ENCODE data around the gene RTL10.

Gene RTL10

DNA sequence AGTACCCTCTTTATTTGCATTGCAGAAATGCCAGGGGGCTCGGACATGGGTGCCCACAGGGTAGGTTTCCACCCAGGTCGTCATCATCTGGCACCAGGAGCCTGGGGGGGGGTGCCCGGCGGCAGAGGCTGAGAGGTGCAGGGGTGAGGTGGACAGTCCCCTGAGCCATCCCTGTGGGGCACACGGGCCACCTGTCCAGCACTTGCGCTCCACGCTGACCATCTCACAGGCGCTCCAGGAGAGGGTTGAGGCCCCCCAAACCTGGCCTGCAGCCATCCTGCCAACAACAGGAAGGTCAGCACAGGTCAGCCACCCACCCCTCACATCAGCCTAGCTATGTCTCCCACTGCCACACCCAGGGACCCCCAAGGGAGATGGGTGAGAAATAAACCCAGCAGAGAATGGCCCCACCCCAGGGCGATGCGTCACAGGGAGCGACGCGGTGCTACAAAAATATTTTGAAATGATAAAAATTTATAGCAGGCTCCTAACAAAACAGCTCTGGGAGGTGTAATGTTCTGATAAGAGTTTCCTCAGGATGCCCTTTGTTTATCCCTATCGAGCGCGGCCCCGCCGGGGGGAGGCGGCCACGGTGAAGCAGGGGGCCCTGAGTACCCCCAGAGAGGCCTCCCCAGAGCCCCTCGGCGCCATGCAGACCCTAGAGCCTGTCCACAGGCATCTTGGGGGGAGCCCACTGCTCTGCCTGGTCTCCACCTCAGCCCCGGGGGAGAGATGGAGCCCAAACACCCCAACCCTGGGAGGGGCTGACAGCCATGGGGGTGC, 21.0 kb upstream of the RTL10 start:
- DNase-seq, result no peak

DNA sequence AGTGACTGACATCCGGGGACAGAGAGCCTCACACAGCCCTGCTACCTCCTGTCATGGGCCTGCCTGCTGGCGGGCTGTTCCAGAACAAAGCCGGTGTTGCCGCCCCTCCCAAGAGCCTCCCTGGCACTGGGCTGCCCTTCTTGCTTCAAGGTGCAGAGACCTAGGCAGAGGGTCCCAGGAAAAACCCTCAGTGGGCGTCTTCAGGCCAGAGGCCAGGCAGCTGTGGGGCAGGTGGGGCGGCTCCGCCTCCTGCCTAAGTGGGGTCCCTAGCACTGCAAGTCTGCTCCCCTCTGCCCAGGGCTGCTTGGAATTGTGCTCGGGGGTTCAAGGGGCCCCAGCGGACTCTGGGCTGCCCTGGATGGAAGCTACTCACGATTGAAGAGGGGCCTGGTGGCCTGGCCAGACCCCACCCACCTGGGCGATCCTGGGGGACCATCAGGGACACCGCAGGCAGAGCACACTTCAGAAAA, 20.4 kb upstream of the RTL10 start:
- DNase-seq, result no peak

DNA sequence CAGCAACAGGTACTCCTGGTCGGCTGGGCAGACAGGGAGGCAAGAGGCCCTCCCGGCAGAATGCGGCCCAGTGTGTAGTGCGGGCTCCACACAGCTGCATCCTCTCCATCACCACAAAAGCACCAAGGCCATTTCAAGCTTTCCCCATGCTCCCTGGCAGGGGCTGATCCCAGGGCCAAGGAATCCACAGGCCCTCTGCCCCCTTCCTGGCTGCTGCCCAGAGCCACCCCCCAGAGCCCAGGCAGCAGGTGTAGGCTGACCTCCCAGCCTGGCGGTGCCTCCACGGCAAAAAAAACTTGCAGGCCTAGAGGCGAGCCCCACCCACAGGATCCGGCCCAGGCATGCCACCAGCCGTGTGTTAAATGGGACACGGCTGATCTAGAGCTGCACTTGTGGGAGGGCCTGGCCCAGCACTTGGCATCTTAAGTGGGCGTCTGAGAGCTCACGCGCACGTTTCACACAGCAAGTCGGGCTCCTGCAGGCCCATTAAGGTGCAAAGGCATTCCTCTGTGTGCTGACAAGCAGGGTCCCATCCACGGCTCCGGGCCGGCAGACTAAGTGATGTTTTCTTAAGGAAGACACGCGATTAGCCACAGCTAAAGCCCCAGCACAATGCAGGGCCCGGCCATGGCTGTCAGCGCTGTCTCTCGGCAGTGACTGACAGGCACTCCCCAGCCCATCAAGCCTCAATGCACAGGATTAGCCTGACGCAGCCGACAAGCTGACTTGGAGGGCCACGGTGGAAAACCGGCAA, 19.8 kb upstream of the RTL10 start:
- DNase-seq, result no peak

DNA sequence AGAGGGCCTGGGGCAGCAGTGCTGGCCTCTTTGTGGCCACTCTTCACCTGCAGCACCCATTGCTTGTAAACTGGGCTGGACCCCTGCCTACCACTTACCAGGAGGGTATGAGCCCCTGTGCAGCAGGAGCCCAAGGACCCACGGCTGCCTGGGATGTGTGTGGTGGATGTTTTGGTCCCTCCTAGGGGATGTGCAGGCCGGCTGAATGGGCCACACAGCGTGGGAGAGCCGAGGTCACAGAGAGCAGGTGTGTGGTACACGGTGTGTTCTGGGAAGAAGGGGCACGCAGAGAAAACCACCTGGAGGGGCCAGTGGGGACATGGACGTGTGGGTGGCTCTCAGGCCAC, 19.3 kb upstream of the RTL10 start:
- no peak for DNase-seq

DNA sequence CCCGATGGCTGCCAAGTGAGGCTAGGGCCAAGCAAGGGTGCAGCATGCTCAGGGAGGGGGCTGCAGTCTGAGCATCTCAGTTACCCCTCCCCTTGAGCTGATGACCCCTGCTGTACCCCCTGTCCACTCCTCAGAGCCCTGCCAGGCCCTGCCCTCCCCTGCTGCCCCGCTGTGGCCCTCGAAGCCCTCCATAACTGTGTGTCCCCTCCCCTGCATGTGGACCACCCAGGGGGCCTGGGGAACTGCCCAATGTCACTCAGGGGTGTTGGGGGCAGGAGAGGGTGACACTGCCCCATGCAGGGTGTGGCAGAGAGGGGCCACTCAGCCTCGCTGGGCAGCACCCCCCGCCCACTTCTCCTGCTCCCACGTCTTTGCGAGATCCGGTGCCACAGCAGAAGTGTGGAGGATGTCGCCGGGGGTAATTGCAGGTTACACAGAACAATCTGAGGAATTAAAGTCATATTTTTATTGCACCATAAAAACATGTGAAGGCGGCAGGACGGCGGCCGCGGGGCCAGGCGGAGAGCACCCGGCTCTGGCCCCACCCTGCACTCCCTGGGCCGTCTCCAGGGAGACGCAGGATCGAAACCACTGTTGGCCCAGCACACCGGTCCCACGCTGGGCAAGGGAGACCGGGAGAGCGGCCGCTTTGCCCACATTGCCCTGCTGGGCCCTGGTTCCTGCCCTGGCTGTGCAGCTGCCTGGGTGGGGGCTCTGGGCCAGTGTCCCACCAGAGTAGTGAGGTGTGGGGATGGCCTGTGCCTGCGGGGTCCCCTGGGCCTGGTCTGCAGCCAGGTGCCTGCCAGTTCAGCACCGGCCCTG, 18.7 kb upstream of the RTL10 start:
- no peak for DNase-seq

DNA sequence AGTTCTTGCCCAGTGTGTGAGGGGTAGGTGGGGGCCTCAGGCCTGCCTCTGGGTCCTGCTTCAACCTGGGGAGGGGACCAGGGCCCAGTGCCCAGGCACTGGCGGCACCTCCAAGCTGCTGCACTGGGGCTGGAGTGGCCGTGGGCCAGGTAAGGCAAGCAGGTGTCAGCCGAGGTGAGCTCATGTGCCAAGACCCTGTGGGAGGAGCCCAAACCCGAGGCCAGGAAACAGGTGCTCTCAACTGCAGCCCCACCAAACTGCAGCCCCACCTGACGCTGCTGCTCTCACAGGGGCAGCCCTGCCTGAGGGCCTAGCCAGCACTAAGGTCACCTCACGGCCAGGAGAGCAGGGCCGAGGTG, 18.1 kb upstream of the RTL10 start:
- no peak for DNase-seq

DNA sequence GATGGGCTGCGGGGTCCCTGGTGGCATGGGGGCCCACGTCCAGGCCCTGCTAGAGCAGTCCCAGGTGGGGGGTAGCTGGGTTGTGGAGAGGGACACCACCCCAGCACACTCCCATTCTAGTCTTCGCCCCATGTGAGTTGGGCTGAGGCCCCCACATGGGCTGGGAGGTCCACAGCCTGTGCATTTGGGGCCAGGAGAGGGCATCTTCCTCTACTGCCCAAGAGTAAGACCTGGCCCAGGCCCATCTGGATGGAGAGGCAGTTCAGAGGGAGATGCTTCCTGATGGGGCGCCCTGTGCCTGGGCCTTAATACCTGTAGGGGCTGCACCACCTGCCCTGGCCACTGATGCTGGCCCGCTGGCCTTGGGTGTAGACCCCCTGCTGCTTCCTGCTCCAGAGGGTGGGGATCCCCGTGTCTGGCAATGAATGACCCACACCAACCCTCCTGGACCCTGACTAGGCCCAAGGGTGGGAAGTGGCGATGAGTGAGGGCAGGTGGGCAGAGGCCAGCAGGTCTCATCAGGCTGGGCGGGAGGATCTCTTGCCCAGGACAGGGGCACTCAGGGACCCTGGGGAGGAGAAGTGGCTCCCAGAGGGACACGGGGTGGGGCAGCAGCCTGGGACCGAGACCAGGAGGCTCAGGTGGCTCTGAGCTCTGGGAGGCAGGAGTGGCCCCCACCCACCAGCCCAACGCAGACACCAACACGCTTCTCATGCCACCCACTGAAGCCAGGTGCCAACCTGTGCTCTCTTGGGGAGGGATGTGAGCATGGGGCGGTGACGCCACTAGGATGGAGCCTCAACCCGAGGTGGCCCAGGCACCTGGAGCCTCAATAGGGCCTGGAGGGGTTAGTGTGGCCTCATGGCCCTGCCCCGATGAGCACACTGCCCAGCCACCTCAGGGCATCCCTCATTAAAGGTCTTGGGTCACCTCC, 17.4 kb upstream of the RTL10 start:
- no peak for DNase-seq

DNA sequence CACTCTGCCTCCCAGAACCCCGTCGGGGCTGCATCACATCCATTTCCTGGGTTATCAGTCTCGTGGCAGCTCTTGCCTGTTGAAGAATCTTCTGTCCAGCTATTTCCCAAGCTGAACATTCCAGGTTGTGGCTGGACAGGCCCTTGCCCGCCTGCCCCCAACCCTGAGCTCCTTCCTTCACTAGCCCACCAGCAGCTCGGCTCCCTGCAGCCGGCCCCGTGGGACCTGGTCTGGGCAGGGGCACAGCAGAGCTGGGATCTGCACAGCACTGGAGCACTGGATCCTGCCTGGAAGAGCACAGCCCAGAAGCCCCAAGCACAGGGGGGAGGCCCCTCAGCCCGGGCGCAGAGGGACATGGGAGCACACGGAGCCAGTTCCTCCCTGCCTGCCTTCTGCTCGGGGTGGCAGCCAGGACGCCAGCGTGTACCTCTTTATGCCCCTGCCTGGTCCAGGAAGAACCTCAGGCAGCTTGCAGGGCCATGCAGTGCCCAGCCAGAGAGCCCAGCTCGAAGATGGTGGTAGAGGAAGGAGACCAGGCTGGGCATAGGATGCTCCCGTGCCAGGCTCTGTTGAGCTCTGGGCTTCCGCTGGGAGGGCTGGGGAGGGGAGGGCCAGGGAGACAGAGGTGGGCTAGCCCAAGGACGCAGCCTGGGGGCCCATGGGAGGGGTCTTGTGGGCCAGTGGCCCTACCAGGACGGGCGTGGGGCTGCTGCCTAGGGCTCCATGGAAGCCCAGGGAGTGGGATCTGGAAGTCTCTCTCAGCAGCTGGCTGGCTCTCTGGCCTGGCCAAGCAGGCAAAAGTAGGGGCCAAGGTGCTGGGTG, 16.6 kb upstream of the RTL10 start:
- DNase-seq, result no peak

DNA sequence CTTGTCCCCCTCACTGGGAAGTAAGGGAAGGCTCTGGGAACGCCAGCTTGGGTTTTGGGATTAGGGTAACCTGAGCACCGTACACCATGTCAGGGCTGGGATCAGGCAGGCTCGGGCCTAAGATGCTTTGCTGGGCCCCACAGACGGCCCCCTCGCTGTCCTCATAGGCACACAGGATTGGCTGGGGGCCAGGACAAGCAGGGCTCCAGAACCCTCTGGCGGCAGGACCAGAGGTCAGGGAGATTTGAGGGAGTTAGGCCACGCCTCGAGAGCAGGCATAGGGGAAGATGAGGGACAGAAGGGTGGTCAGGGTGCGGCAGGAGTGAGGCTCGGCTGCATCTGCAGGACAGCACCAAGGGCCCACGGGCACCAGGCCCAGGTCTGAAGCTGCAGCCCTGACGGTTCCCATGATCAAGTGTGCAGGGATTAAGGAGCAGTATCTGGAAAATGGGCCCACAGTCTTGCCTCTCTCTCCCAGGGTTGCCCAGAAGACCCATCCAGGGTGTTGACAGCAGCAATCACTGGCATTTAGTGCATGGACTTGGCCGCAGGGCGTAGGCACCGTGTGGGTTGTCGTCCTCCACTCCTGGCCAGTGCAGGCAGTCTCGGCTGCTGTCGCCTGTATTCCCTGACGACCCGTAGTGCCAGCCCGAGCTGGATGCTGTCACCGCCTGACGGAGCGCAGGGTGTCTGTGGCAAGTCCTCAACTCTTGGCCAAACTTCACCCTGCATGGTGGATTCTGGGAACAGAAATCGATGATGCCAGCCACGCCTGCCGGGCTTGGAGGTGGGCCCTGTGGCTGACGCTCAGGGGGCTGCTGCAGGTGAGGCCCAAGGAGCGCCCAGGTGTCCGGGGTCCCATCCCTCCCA, 15.7 kb upstream of the RTL10 start:
- DNase-seq, result no peak

DNA sequence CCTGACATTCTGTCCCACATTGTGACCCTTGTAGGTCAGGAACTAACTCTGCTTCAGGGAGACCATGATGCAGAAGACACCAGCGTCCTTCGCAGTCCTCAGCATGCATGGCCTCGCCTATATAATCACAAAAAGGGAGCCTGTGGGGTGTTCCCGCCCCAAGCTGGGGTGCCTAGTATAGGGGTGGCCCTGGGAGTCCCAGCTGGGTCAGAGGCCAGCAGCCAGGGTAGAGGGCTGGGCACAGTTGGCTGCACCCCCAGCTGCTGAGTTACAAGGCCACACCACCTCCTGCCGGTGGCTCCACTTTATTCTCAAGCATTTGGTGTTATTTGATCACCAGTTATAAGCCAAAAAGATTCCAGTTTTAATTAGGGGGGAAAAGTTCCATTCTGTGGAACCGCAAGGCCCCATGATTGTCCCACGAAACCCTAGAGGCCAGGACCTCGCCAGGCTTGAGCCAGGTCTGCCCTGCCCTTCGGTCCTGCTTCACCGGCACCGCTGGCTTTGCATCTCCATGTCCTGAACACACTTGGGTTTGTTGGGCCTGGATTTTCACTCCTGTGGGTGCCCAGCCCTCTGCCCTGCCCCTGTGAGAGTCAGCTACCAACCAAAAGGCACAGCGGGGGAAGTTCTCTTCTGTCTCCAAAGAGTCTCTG, 15.0 kb upstream of the RTL10 start:
- no peak for DNase-seq

DNA sequence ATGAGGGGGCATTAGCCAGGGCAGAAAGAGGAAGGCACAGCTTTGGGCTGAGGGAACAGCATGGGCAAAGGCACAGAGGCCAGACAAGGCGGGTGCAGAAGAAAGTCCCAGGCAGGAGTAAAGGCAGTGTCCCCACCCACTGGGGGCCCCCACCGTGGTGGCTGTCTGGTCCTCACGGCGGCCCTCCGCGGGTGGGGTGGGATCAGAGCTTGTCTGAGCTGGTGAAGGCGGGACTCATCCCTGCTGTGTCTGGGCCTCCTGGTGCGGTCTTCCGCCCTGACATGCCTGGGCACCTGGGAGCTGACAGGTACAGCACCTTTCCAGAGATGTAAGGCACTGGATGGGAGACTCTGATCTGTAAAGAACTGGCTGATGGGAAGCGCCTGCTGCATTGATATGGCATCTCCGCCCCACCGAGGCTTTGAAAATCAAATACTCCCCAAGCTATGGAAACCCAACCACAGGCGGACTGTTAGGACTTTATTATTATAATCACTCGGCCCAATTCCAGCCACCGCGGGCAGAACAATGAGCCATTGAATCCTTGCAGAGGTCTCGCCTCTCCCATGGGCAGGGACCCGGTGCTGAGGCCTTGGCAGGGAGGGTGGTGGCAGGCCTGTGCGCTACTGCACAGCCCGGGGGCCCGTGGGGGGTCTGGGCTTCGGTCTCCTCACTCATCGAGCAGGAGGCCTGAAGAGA, 14.2 kb upstream of the RTL10 start:
- no peak for DNase-seq

DNA sequence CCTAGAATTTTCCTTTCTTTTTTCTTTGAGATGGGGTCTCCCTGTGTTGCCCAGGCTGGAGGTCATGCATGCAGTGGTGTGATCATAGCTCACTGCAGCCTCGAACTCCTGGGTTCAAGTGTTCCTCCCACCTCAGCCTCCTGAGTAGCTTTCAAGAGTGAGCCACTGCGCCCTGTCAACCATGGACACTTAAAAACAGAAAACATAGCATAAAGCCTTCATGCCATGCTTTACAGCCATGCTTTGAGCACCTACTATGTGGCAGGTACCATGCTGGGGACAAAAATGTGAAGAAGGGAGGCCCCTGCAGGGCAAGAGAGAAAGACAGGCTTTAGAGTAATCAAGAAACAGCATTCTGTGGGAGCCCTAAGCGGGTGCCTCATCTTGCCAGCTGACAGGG, 13.7 kb upstream of the RTL10 start:
- DNase-seq, result no peak

DNA sequence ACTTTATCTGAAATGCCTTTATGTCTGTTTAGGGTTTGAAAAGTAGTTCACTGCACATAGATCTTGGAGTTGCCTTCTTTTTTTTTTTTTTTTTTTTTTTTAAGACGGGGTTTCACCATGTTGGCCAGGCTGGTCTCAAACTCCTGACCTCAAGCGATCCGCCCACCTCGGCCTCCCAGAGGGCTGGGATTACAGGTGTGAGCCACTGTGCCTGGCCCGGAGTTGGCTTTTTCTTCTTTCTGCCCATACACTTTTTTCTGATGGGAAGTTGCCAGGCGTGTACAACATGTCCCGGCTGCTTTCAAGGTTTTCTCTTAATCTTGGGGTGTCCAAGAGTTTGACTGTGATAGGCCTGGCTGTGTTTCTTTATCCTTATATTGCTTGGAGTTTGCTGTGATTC, 12.9 kb upstream of the RTL10 start:
- DNase-seq, result no peak

DNA sequence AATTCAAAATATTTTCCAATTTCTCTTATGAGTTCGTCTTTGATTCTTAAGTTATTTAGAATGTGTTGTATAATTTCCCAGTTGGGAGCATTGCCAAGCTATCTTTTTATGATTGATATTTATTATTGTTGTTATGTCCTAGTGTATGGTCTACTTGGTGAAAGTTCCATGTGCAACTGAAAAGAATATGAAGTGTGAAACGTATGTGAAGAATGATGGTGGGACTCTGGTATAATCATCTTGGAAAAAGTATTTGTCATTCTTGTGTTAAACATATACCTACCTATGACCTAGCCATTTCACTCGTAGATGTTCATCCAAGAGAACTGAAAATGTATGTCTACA, 12.0 kb upstream of the RTL10 start:
- DNase-seq, result no peak

DNA sequence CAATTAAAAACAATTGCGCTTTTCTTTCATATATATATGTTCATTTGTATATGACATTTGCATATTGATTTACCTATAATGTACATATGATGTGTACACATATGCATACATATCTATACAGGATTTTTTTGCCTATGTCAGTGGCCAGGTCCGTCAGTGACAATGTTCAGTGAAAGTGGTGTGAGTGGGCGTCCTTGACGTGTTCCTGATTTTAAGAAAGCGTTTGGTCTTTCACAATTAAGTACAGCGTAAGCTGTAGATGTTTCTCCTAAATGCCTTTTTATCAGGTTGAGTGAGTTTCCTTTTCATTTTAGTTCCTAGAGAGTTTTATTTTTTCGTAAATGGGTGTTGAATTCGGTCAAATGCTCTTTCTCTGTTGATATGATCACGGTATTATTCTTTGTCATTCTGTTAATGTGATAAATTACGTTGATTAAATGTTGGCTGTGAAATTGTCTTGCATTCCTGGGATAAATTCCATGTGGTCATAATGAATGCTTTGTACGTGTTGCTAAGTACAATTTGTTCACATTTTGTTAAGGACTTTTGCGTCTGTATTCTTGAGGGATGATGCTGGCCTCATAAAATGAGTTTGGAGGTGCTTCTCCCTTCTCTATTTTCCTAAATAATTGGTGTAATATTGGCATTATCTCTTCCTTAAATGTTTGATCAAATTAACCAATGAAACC, 10.6 kb upstream of the RTL10 start:
- no peak for DNase-seq

DNA sequence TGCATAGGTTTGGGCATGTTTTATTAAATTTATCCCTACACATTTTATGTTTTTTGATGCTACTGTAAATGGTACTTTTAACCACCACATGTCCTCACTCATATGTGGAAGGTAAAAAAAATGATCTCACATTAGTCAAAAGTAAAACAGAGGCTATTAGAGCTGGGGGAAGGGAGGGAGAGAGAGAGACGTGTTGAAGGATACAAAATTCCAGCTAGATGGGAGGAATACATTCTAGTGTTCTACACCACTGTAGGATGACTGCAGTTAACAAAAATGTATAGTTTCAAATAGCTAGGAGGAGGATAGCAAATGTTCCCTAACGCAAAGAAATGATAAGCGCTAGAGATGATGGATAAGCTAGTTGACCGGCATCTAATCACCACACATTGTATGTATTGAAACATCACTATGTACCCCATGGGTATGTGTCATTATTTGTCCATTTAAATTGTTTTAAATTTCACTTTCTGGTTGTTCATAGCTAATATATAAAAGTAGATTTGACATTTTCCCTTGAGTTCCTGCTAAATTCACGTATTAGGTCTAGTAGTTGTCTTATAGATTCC, 9.9 kb upstream of the RTL10 start:
- no peak for DNase-seq

DNA sequence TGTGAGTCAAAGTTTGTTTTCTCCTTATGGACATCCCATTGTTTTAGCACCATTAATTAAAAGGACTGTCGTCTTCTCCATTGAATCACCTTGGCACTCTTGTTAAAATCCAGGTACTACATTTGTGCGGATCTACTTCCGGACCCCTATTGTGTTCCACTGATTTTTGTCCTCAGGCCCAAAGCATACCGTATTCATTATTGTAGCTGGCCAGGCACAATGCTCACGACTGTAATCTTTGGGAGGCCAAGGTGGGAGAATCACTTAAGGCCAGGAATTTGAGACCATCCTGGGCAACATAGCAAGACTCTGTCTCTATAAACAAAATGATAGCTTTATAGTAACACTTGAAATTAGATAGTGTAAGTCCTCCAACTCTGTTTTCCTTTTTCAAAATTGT, 8.9 kb upstream of the RTL10 start:
- DNase-seq, result no peak

DNA sequence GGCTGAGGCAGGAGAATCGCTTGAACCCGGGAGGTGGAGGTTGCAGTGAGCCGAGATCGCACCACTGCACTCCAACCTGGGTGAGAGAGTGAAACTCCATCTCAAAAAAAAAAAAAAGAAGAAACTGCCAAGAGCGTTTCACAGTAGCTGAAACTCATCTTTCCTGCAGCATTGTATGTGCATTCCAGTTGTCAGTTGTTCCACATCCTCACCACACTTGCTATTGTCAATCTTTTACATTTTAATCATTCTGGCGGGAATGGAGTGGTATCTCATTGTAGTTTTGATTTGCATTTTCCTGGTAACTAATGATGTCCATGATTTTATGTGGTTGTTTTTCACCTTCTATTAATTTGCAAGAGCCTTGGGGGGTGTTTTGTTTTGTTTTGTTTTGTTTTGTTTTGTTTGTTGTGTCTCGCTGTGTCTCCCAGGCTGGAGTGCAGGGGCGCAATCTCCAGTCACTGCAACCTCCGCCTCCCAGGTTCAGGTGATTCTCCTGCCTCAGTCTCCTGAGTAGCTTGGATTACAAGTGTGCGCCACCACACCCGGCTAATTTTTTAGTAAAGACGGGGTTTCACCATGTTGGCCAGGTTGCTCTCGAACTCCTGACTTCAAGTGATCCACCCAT, 8.1 kb upstream of the RTL10 start:
- DNase-seq, result no peak

Data from Kasumi-1 (cell line).